Glutamatergic neuron (in vitro differentiated cells): ENCODE results near the gene HACE1. TPM values are rescaled to one million over a fixed set of nuclear protein-coding genes. Genes with fewer than 3 reads are reported as not detected.

Experiments used
- DNase-seq: peaks from one replicate; pipeline ENCODE4 v3.0.0; 2022
- H3K27ac Mint-ChIP-seq: one replicate; pipeline ENCODE4 v1.8.0; 2020; ENCODE audit warnings: mild to moderate bottlenecking, mixed read lengths, inconsistent platforms; ENCODE audit not compliant: unreplicated experiment
- H3K27me3 Mint-ChIP-seq: one replicate; pipeline ENCODE4 v1.8.0; 2020; ENCODE audit warnings: mild to moderate bottlenecking, moderate library complexity, mixed read lengths, inconsistent platforms; ENCODE audit not compliant: unreplicated experiment
- H3K36me3 Mint-ChIP-seq: one replicate; pipeline ENCODE4 v1.8.0; 2020; ENCODE audit warnings: mild to moderate bottlenecking, mixed read lengths, inconsistent platforms; ENCODE audit not compliant: unreplicated experiment
- H3K4me1 Mint-ChIP-seq: one replicate; pipeline ENCODE4 v1.8.0; 2020; ENCODE audit warnings: mild to moderate bottlenecking, low read depth, mixed read lengths, inconsistent platforms; ENCODE audit not compliant: unreplicated experiment
- H3K4me3 Mint-ChIP-seq: one replicate; pipeline ENCODE4 v1.8.0; 2020; ENCODE audit warnings: mild to moderate bottlenecking, mixed read lengths, inconsistent platforms; ENCODE audit not compliant: unreplicated experiment
- H3K9me3 Mint-ChIP-seq: one replicate; pipeline ENCODE4 v1.8.0; 2020; ENCODE audit warnings: mild to moderate bottlenecking, moderate library complexity, mixed read lengths, inconsistent platforms; ENCODE audit not compliant: unreplicated experiment
- total RNA-seq: library from RNA; stranded (reverse); fragmentation: NEBNext Ultra II Directional; extraction: Animal tissue kit (Norgen Biotek cat#: 25700); gene quantifications from one replicate; pipeline ENCODE4 v1.2.1, GENCODE V29; 2021; ENCODE audit not compliant: unreplicated experiment
- TF ChIP-seq, protein P1 (sequence below): fragments of 200-600 bp; sonication (generic); IDR thresholded peaks from one replicate; pipeline ENCODE4 v1.5.0; 2021; ENCODE audit not compliant: partially characterized antibody, unreplicated experiment

The HACE1 gene
- total RNA-seq, 1 donor from 2014 or later, result 22.0 TPM

GRCh38 chr6:104683809-104684208 lies 175.9 kb downstream of the HACE1 start:
- TF ChIP-seq, protein P1, sequence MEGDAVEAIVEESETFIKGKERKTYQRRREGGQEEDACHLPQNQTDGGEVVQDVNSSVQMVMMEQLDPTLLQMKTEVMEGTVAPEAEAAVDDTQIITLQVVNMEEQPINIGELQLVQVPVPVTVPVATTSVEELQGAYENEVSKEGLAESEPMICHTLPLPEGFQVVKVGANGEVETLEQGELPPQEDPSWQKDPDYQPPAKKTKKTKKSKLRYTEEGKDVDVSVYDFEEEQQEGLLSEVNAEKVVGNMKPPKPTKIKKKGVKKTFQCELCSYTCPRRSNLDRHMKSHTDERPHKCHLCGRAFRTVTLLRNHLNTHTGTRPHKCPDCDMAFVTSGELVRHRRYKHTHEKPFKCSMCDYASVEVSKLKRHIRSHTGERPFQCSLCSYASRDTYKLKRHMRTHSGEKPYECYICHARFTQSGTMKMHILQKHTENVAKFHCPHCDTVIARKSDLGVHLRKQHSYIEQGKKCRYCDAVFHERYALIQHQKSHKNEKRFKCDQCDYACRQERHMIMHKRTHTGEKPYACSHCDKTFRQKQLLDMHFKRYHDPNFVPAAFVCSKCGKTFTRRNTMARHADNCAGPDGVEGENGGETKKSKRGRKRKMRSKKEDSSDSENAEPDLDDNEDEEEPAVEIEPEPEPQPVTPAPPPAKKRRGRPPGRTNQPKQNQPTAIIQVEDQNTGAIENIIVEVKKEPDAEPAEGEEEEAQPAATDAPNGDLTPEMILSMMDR, result no peak
- no peaks in the 10 kb centered on the region for H3K36me3 Mint-ChIP-seq
- H3K9me3 Mint-ChIP-seq, result no peaks in the 10 kb centered on the region
- no peak overlapping the region for H3K27ac Mint-ChIP-seq
- no peak for DNase-seq
- no peak overlapping the region for H3K4me3 Mint-ChIP-seq
- peaks cover 2% of the 10 kb centered on the region for H3K4me1 Mint-ChIP-seq
- H3K27me3 Mint-ChIP-seq, result peaks cover 2% of the 10 kb centered on the region

DNA sequence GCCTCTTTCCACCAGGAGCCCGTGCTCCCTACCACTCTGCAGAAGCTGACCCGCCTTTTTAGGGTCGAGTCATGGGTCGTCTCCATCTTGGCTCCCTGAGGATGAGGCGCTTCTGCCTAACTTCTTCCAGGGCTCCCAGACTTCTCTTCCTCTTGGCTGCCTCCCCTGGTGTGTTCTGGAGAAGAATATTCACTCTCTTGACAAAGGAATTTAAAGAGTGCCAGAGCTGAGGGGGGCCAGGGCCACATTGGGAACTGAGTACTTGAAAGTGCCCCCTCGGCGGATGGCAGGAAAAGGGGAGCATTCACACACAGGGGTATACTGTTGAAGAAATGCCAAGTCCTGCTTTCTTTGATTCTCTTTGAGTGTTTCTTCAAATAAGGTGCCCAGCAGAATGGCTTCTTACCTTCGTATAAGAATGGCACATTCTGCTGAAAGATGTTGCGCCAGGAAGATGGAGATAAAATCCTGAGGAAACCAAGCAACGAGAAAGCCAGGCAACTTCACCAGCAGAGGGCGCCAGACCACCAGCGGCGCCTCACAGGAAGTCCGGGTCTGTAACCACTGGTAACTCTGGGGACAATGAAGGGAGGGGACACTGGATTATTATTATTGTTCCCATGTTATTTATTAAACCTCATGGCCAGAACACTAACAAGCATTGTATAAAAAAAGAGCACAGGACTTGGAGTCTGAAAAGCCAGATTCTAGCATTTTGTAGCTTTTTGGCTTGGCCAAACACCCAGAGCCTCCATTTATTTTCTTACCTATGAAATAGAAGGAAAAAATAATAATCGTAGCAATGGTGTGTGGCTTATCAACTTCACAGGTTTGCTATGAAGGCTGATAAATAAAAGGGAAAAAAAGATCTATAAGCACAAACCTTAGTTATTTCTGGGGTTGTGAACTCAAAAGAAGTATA lies 176.7 kb downstream of the HACE1 start:
- H3K27me3 Mint-ChIP-seq, result peaks cover 2% of the 10 kb centered on the region
- H3K36me3 Mint-ChIP-seq, result no peaks in the 10 kb centered on the region
- no peak overlapping the region for H3K27ac Mint-ChIP-seq
- no peak overlapping the region for H3K4me3 Mint-ChIP-seq
- DNase-seq, result peak; percentile 85
- TF ChIP-seq, protein P1, result peak; percentile 92
- H3K4me1 Mint-ChIP-seq, result peaks cover 2% of the 10 kb centered on the region
- H3K9me3 Mint-ChIP-seq, result no peaks in the 10 kb centered on the region

- H3K4me3 Mint-ChIP-seq, result no peak overlapping the region
- no peak overlapping the region for H3K27ac Mint-ChIP-seq
- H3K27me3 Mint-ChIP-seq, result peaks cover 9% of the 10 kb centered on the region
- TF ChIP-seq, protein P1, result no peak
- H3K36me3 Mint-ChIP-seq, result peaks cover 8% of the 10 kb centered on the region
- H3K9me3 Mint-ChIP-seq, result peaks cover 5% of the 10 kb centered on the region
- no peak for DNase-seq
- no peaks in the 10 kb centered on the region for H3K4me1 Mint-ChIP-seq
These were observed 179.2 kb downstream of the HACE1 start for GRCh38 chr6:104680539-104680938.

DNA sequence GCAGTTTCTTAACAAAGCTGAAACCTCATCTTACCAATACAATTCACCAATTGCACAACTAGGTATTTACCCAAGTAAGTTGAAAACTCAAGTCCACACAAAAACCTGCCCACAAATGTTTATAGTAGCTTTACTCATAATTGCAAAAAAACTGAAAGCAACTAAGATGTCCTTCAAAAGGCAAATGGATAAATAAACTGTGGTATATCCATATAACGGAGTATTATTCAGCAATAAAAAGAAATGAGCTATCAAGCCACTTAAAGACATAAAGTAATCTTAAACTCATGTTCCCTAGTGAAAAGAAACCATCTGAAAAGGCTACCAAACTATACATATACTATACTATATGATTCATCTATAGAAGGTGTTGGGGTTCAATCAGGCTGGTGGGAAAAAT lies 179.7 kb downstream of the HACE1 start:
- no peak for DNase-seq
- TF ChIP-seq, protein P1, result no peak
- Mint-ChIP-seq H3K4me3 (no peak overlapping the region), H3K9me3 (peaks cover 11% of the 10 kb centered on the region), H3K4me1 (no peaks in the 10 kb centered on the region), H3K27ac (no peak overlapping the region), H3K36me3 (peaks cover 14% of the 10 kb centered on the region), H3K27me3 (peaks cover 13% of the 10 kb centered on the region)

Other genes with a start within 250 kb of the HACE1 start
- 105 TPM for gene LIN28B, start 97.2 kb upstream of the HACE1 start, total RNA-seq